Glutamatergic neuron (in vitro differentiated cells): ENCODE results near the gene HAPLN2. TPM values are rescaled to one million over a fixed set of nuclear protein-coding genes. Genes with fewer than 3 reads are reported as not detected.

Experiments used
- DNase-seq: peaks from one replicate; pipeline ENCODE4 v3.0.0; 2022
- H3K27ac Mint-ChIP-seq: one replicate; pipeline ENCODE4 v1.8.0; 2020; ENCODE audit warnings: mild to moderate bottlenecking, mixed read lengths, inconsistent platforms; ENCODE audit not compliant: unreplicated experiment
- H3K27me3 Mint-ChIP-seq: one replicate; pipeline ENCODE4 v1.8.0; 2020; ENCODE audit warnings: mild to moderate bottlenecking, moderate library complexity, mixed read lengths, inconsistent platforms; ENCODE audit not compliant: unreplicated experiment
- H3K36me3 Mint-ChIP-seq: one replicate; pipeline ENCODE4 v1.8.0; 2020; ENCODE audit warnings: mild to moderate bottlenecking, mixed read lengths, inconsistent platforms; ENCODE audit not compliant: unreplicated experiment
- H3K4me1 Mint-ChIP-seq: one replicate; pipeline ENCODE4 v1.8.0; 2020; ENCODE audit warnings: mild to moderate bottlenecking, low read depth, mixed read lengths, inconsistent platforms; ENCODE audit not compliant: unreplicated experiment
- H3K4me3 Mint-ChIP-seq: one replicate; pipeline ENCODE4 v1.8.0; 2020; ENCODE audit warnings: mild to moderate bottlenecking, mixed read lengths, inconsistent platforms; ENCODE audit not compliant: unreplicated experiment
- H3K9me3 Mint-ChIP-seq: one replicate; pipeline ENCODE4 v1.8.0; 2020; ENCODE audit warnings: mild to moderate bottlenecking, moderate library complexity, mixed read lengths, inconsistent platforms; ENCODE audit not compliant: unreplicated experiment
- total RNA-seq: library from RNA; stranded (reverse); fragmentation: NEBNext Ultra II Directional; extraction: Animal tissue kit (Norgen Biotek cat#: 25700); gene quantifications from one replicate; pipeline ENCODE4 v1.2.1, GENCODE V29; 2021; ENCODE audit not compliant: unreplicated experiment
- TF ChIP-seq, protein P1 (sequence below): fragments of 200-600 bp; sonication (generic); IDR thresholded peaks from one replicate; pipeline ENCODE4 v1.5.0; 2021; ENCODE audit not compliant: partially characterized antibody, unreplicated experiment

HAPLN2 gene
- total RNA-seq, 1 donor from 2014 or later: 0.71 TPM

DNA sequence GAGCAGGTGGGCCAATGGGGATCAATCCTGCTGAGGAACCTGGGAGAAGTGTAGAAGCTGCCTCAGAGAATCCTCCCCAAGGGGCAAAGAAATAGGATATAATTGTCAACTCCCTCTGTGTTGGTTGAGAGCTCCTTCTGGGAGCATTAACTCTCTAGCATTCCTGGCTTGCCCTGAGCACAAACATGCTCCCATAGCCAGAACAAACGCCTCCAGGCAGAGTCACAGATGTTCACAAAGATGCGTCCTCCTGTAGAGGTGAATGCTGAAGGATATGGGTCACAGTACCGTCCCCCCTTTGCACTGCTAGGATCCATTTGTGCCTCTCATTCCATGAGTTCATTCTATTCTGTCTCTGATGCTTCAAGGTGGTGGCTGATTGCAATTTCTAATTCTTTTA, 13.1 kb downstream of the HAPLN2 start:
- peaks cover 20% of the 10 kb centered on the region for H3K4me1 Mint-ChIP-seq
- H3K4me3 Mint-ChIP-seq: no peak overlapping the region
- H3K27me3 Mint-ChIP-seq: peaks cover 6% of the 10 kb centered on the region
- no peaks in the 10 kb centered on the region for H3K36me3 Mint-ChIP-seq
- TF ChIP-seq, protein P1, sequence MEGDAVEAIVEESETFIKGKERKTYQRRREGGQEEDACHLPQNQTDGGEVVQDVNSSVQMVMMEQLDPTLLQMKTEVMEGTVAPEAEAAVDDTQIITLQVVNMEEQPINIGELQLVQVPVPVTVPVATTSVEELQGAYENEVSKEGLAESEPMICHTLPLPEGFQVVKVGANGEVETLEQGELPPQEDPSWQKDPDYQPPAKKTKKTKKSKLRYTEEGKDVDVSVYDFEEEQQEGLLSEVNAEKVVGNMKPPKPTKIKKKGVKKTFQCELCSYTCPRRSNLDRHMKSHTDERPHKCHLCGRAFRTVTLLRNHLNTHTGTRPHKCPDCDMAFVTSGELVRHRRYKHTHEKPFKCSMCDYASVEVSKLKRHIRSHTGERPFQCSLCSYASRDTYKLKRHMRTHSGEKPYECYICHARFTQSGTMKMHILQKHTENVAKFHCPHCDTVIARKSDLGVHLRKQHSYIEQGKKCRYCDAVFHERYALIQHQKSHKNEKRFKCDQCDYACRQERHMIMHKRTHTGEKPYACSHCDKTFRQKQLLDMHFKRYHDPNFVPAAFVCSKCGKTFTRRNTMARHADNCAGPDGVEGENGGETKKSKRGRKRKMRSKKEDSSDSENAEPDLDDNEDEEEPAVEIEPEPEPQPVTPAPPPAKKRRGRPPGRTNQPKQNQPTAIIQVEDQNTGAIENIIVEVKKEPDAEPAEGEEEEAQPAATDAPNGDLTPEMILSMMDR: no peak
- H3K27ac Mint-ChIP-seq: no peak overlapping the region
- DNase-seq: no peak
- H3K9me3 Mint-ChIP-seq: peaks cover 4% of the 10 kb centered on the region

DNA sequence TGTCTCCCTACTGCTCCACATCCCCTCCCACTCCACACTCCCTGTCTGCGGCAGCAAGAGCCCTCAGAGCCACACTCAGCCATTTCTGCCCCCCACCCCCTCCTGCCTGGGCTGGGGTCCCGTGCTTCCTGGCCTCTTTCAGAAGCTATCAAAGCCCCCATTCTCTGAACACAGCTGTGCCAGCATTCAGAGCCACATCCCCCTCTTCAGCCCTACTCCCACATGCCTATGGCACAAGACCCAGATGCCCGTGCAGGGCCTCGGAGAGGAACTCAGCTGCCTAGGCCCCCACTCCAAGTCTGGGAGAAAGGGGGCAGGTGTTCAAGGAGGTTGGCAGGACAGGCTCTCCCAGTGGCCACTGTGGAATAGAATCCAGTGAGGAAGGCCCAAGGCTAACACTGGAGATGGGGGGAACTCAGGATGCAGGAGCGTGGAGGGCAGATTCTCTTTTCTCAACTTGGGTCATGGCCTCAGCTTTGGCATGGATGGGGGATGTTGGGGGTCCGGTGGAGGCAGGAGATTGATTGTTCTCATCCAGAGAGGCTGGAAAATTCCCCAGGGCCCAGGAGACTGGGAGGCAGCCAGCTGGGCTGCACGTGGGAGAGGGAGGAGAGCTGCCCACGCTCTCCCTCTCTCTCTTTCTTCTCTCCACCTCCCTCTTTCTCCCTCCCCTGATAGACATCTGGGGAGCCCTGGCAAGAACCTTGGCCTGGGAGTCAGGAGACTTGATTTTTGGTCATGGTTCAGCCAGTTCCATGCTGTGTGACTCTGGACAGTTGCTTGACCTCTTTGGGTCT, 19.2 kb downstream of the HAPLN2 start:
- H3K4me1 Mint-ChIP-seq: peaks cover 40% of the 10 kb centered on the region
- H3K4me3 Mint-ChIP-seq: peak overlapping the region; percentile 67
- no peak for DNase-seq
- H3K27ac Mint-ChIP-seq: no peak overlapping the region
- TF ChIP-seq, protein P1: no peak
- no peaks in the 10 kb centered on the region for H3K36me3 Mint-ChIP-seq
- H3K9me3 Mint-ChIP-seq: peaks cover 2% of the 10 kb centered on the region
- H3K27me3 Mint-ChIP-seq: peaks cover 6% of the 10 kb centered on the region

DNA sequence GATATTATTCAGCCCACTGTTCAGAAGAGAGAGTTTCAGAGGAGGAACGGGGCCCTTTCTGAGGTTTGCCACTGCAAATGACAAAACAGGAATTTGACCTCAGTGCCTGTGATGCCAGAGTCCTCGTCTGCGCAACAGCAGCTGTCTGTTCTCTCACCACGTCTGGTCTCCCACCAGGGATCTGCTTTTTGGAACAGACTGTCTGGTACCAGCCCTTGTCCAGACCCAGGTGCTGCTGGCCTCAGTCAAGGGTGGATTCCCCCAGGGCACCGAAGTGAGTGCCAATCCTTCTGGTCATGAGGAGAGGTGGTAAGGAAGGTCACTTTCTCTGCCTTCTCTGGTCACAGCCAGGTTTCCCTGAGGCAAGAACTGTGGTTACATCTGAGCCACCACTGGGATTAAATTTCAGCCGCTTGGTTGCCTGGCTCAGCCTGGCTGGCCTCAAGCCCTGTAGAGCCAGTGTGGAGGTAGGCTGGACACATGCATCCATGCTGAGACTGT, 20.4 kb downstream of the HAPLN2 start:
- Mint-ChIP-seq H3K27me3 (peaks cover 5% of the 10 kb centered on the region), H3K36me3 (no peaks in the 10 kb centered on the region), H3K27ac (no peak overlapping the region), H3K4me1 (peaks cover 41% of the 10 kb centered on the region), H3K4me3 (peak overlapping the region; percentile 39), H3K9me3 (peaks cover 5% of the 10 kb centered on the region)
- TF ChIP-seq, protein P1: no peak
- no peak for DNase-seq

DNA sequence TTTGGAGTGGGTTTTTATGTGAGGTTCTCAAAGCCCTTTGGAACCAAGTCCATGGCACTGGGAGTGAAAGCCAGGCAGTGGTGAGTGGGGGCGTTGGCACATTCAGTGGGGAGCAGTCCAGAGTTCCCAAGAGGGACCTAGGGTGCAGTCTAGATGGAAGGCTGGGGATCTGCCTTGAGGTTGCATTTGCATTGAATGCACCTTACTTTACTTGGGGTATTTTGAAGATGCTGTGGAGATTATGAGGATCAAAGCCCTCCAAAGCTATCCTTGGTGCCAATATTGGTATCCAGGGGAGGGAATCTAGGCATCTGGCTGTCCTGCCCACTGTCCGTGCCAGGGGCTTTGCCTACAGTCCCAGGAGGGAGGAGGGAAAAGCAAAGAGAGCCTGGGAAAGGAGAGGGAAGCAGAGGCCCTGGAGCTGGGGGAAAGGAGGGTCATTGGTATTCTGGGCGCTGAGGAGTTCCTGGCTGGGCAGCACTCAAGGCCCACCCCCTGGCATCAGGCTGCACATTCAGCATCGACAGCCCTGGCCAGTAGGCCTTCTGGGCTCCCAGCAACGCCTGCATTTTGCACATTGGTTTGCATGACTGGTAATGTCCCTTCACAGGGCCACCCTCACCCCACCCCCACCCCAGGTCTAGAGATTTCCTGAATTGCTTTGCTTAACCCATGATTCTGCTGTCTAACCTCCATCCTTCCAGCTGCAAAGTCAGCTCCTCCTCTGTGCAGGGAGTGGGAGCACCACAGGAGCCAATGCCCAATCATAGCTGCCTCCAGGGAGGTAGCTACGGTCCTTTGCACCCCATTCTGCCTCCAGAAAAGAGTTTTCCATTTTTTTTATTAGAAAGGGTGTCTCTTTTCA, 21.9 kb downstream of the HAPLN2 start:
- H3K4me3 Mint-ChIP-seq: peak overlapping the region; percentile 85
- DNase-seq: no peak
- peaks cover 5% of the 10 kb centered on the region for H3K36me3 Mint-ChIP-seq
- TF ChIP-seq, protein P1: no peak
- peaks cover 39% of the 10 kb centered on the region for H3K4me1 Mint-ChIP-seq
- H3K27me3 Mint-ChIP-seq: peaks cover 14% of the 10 kb centered on the region
- peaks cover 8% of the 10 kb centered on the region for H3K9me3 Mint-ChIP-seq
- H3K27ac Mint-ChIP-seq: peak overlapping the region; percentile 25
